ENCODE measurements around the gene HPSE2. TPM values are rescaled to one million over a fixed set of nuclear protein-coding genes. Genes with fewer than 3 reads are reported as not detected.

HPSE2 gene
- polyA plus RNA-seq, 1 of the 3 experiments (the other 2 are of a cell fraction): not detected

GRCh38 chr10:98949306-98949705 lies 286.3 kb downstream of the HPSE2 start:
- TF ChIP-seq TAF1 (IDR thresholded peaks at IDR 0.05; ENCODE audit: borderline replicate concordance, low read depth, low read length) (no peak), IRF3 (IDR thresholded peaks at IDR 0.05; ENCODE audit: low read depth, low read length) (no peak), JUND (IDR thresholded peaks at IDR 0.05) (no peak), RAD21 (IDR thresholded peaks at IDR 0.05; ENCODE audit: low read length) (no peak), MAX (IDR thresholded peaks at IDR 0.05; ENCODE audit: low read depth) (no peak), NFIC (IDR thresholded peaks at IDR 0.05; ENCODE audit: borderline replicate concordance) (no peak), EZH2phosphoT487 (IDR thresholded peaks at IDR 0.05; ENCODE audit: borderline replicate concordance, low read depth) (no peak), REST (IDR thresholded peaks at IDR 0.05; ENCODE audit: low read depth, low read length) (no peak), RFX5 (IDR thresholded peaks at IDR 0.05; ENCODE audit: low read length) (no peak), FOSL2 (IDR thresholded peaks at IDR 0.05; ENCODE audit: borderline replicate concordance, low read depth) (no peak), FOXJ3 (CRISPR knock-in tag; IDR thresholded peaks at IDR 0.05) (no peak), MEF2A (IDR thresholded peaks at IDR 0.05; ENCODE audit: borderline replicate concordance, low read depth) (no peak), FOXM1 (IDR thresholded peaks at IDR 0.05; ENCODE audit: low read depth) (no peak), POLR2AphosphoS5 (IDR thresholded peaks at IDR 0.05; ENCODE audit: low read depth, low read length) (no peak), SMC3 (IDR thresholded peaks at IDR 0.05; ENCODE audit: low read depth, low read length) (no peak), GABPA (IDR thresholded peaks at IDR 0.05; ENCODE audit: low read depth) (no peak), ELF1 (IDR thresholded peaks at IDR 0.05) (no peak)
- no peak for DNase-seq

More at GRCh38 chr10:98949306-98949705, 286.3 kb downstream of the HPSE2 start:
- Histone ChIP-seq H3F3A (replicated peaks; ENCODE audit: insufficient read depth) (no peaks in the 10 kb centered on the region), H3K79me2 (ENCODE audit: insufficient read depth) (no peaks in the 10 kb centered on the region), H3K4me3 (ENCODE audit: low read depth in 2 of 2, low read length in 1 of 2) (no peak overlapping the region), H4K20me1 (ENCODE audit: insufficient read depth) (no peaks in the 10 kb centered on the region), H3K4me2 (no peak overlapping the region), H3K36me3 (replicated peaks in 1 of 2; ENCODE audit: control insufficient read depth in 1 of 2, insufficient read depth in 2 of 2, low read length in 1 of 2) (no peaks in the 10 kb centered on the region), H3K27ac (ENCODE audit: low read depth in 2 of 2, low read length in 1 of 2) (no peak overlapping the region), H2AFZ (ENCODE audit: low read depth) (no peak overlapping the region), H3K9me3 (no peaks in the 10 kb centered on the region), H3K4me1 (ENCODE audit: control insufficient read depth in 1 of 2, insufficient read depth in 2 of 2, low read depth in 1 of 2, low read length in 1 of 2) (no peaks in the 10 kb centered on the region; a peak in 1 of 4 replicates), H3K9ac (no peak overlapping the region), H3K27me3 (ENCODE audit: insufficient read depth) (no peaks in the 10 kb centered on the region), H3K9me2 (no peaks in the 10 kb centered on the region)
- POLR2A ChIA-PET: no interaction called here
- CTCF ChIA-PET: no interaction called here

All from SK-N-SH (cell line).